ENCODE results near the gene TOP3B.

TOP3B gene

DNA sequence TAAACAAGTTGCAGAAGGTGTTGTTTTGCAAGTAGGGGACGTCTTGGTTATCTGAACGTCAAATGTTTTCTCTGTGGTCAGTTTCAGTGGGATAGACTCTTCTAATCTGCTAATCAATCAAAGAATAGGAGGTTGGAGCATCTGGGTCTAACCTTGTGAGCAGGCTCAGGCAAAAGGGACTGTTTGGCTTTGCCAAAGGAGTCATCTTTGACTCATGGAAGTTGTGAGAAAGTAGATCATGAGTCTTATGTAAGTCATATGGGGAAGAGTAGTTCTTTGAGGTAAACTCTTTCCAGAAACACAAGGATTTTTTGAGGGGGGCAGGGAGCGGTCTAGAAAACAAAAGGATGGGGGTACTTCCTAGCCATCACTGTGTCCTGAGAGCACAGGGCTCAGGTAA is 27.1 kb upstream of the TOP3B start:
- DNase-seq = no peak

DNA sequence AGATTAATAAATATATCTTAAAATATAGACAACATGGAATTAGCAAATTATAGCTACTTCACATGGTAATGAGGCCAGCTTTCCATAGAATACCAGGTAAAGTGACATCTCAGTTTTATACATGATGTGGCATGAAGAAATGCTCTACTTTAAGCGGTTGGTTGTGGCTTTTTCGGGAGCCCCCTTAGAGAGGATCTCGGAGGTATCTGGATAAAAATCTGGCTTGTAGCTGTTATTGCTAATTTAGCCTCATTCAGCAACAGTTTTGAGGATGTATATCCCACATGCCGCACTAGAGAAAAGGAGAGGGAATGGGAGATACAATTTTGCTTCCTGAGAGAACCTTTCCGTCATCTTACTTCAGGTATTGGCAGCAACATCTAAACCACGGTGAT is 24.0 kb upstream of the TOP3B start:
- no peak for DNase-seq

DNA sequence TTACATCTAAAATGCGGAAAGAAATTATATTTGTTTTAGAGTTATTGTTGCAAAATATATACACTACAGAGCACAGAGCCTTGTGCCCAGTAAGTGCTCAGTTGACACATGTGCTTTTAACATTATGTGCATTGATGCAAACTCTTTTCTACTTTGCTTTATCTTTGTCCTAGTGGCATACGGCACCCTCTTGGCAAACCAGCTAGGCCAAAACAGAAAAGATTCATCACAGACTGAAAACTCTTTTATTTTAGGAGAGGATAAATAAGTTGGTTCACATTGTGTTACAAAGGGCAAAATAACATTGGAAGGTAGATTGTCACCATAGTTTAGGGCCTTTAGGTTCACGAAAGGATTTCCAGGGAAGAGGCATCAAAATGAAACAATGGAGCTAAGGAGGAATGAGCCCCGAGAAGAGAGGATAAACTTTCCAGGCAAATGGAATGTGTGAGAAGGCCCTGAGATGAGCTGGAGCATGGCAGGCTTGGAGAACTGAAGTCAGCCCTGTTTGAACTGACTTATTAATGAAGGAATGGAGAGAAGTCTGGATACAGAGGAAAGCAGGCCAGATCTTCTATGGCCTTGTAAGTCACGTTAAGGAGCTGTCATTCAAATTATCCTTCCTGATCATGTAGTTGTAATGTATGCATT is 23.5 kb upstream of the TOP3B start:
- DNase-seq = no peak

DNA sequence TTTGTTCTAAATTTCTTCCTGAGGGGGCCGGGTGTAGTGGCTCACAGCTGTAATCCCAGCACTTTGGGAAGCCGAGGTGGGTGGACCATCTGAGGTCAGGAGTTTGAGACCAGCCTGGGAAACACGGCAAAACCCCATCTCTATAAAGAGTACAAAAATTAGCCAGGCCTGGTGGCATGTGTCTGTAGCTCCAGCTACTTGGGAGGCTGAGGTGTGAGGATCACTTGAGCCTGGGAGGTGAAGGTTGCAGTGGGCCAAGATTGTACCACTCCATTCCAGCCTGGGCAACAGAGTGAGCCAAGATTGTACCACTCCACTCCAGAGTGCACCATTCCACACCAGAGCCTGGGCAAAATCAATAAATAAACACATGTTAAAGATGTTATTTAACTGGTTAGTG is 20.6 kb upstream of the TOP3B start:
- no peak for DNase-seq

DNA sequence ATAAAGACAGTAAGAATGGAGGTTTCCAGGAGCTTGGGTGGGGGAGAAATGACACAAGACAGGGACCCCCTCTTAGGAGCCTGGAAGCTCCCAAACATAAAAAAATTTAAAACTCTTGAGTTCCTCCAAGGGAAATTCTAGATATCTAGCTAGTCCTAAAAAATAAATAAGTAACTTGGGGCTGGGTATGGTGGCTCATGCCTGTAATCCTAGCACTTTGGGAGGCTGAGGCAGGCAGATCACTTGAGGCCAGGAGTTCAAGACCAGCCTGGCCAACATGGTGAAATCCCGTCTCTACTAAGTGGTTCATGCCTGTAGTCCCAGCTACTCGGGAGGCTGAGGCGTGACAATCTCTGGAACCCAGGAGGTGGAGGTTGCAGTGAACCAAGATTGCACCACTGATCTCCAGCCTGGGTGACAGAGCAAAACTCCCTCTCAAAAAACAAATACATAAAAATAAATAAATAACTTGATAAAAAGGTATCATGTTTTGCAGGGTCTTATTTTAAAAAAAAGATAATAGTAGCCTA is 20.0 kb upstream of the TOP3B start:
- DNase-seq = no peak

DNA sequence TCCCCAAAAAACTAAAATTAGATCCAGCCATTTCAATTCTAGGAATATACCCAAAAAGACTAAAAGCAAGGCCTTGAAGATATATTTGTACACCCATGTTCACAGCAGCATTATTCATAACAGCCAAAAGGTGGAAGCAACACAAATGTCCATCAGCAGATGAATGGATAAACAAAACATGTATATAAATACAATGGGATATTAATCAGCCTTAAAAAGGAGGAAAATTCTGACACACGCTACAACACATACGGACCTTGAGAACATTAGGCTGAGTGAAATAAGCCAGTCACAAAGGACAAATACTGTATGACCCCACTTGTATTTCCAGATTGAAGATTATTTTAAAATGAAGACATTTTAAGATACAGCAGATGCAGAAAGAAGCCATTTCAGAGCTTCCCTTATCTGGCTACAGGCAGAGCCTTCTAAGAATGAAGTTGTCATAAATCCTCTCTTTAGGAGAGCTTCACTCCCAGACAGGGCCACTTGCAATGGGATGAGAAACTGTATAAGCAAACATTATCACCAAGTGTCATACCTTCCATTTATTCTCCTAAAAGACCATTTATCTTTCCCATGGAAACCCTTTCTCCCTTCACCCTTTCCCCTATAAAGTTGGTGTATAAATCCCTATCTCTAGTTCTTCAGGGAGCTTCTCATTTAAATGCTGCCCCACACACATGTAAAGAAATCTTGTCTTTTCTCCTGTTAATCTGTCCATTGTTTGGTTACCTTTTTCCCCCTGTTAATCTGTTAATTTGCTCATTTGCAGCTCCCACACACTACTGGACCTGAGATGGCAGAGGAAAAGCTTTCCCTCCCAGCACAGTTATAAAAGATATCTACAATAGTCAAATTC is 19.3 kb upstream of the TOP3B start:
- no peak for DNase-seq

DNA sequence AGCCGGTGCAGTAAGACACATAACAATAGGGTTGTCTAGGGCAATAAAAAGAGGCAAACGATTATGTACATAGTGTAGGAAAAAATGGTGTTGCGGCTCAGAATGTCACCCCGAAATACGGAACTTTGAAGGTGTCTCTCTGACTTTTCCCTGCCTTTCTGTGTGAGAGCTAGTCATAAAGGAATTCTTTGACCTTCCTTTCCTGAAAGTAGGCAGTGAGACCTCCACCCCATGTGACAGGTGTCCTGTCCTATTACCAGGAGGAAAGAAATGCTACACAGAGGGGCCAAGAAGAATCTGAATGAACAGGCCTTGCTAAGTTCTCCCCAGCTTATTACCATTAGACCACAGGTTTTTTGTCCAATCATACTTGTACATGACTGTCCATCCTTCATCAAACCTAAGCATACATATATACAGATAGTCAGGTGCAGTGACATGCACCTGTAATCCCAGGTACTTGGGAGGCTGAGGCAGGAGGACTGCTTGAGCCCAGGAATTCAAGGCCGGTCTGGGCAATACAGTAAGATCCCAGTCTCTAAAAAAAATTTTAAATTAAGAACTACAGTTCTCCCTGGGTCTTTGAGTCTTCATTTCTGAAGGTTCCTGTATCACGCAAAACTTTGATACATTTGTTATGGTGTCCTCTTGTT is 16.1 kb upstream of the TOP3B start:
- DNase-seq = no peak

DNA sequence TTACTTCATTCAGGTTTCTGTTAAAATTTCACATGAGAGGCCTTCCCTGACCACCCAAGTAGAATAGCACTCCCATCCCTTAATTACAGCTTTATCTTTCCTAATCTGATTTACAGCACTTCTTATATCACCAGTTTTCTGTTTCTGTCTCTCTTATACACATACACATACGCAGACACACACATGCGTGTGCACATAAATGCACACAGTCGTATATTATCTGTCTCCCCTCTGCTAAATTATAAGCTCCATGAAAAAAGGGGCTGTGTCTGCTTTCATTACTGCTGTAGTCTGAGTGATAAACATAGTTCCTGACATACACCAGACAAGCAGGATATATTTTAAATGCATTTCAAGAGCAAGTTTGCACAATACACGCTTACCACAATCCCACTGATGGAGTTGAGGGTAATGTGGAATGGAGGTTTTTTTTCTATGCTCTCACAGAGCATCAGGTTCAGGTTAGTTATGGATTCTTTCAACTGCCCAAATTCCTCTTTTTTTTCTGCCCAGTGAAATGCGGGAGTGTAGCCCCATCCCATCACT is 13.7 kb upstream of the TOP3B start:
- no peak for DNase-seq

DNA sequence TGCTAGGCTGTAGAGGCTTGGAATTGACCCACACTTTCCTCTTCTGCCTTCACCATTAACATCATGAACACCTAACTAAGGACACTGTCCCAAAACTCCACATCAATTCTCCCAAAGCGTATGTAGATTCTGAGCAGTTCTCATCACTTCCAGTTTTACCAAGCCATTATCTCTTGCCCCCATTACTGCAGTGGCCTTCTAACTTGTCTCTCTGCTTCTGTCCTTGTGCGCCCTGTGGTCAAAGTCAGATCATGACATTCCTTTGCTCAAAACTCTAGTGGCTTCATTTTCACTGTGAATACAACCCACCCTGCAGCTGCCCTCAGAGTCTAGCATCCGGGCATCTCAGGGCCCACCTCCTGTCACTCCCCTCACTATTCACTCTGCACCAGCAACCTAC is 13.1 kb upstream of the TOP3B start:
- DNase-seq = no peak

DNA sequence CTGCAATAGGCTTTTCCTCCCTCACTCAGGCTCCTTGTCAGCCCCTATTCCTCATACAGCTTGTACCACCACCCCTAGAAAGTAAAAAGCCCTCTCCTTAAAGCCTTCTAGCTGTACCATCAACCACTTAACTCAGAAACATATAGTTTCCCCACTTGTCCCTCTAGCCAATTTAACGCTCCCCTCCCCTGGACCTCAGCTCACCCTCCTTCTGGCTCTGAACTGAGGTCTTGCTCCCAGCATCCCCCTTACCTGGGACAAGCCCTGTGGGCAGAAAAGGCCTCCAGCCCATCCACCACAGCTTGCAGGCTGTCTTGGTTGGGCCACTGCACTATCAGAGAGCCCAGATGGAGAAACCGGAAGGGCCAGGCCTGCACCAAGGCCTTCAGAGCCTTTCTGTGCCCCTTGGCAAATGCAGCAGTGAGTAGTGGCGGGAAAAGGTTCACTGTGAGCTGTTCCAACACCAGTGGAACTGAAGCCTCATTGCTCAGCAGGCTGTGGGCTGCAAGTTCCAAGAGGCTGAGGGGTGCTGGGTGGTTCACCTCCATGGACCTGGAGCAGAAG is 12.4 kb upstream of the TOP3B start:
- DNase-seq = no peak

DNA sequence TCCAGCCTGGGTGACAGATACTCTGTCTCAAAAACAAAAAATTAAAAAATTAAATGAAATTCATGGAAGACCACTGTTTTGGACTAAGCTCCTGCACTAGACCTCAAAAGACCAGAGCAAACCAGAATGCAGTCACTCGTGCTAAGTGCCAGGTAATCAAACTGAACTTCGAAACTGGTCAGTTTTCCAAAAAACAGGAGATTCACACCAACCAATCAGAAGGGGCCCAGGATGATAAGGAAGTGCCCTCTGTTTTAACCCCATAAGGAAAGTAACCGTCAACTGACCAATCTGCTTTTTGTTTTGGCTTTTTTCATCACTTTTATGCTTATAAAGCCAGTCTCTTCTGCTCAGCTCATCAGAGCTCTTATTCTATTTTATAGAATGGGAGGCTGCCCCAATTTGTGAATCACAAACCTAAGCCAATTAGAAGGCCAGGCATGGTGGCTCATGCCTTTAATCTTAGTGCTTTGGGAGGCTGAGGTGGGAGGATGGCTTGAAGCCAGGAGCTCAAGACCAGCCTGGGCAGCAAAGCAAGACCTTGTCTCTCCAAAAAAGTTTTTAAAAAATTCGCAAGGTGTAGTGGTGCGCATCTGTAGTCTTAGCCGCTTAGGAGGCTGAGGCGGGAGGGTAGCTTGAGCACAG is 10.1 kb upstream of the TOP3B start:
- no peak for DNase-seq

DNA sequence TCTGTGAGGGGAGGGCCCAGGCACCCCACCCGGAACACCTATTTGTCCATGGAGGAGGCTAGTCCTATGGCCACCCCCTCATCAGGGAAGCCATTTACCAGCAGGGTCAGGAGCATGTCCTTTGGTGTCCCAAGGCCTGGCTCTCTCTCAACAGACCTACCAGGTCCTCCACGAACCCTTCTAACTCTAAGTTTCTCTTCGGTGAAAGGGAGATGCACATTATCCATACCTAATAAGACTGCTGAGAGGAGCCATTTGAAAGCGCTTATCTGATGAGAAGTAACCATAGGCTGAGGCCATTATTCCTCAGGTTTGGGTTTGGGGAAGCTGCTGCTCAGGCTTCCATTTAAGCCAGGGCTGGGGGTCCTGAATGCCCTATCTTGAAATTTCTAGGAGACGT is 9.2 kb upstream of the TOP3B start:
- DNase-seq = no peak

DNA sequence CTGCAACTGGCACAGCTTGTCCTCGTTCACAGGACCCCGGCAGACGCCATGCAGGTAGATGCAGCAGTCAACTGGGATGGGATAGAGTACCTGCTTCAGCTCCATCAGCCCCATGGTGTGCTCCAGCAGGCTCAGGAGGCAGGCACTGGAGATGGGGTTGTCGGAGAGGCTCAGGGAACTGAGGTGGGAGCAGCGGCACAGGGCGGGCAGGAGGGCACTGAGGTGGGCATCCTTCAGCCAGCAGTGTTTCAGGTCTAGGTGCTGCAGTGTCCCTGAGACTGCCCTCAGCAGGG is 8.7 kb upstream of the TOP3B start:
- no peak for DNase-seq

DNA sequence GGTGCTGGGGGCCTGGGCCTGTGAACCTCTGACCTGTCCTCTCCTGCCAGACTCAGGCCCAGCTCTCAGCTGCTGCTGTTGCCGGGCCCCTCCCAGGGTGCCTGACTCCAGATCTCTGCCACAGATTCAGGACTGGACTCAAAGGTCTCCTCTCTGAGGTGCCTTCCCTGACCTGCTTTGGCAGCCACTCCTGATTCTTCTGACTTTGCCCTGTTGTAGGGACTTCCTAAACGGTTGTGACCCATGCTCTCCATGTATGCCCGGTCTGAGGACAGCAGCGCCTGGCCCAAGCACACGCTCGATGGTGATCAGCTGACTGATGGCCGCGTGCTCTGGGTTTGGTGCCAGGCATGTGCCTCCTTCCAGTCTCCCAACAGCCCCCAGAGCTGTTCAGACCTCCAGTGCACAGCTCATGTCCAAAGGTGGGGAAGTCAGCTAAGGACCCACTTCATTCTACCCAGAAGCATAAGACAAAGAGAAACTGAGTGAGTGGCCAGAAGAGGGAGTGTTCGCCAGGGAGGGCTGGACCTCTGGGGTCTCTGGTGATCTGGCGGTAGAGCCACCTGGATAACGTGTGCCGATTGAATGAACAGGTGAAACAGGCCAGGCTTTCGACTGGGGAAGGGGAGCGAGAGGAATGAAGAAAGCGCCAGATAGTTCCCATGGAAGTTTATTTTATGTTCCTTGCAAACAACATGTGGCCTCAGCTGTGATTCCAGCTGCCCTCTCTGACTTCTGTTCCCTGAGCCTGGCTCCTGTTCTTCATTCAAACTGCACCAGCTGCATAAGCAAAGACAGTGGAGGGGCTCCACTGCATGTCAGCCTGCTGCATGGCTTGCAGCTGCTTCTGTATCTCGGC is 8.1 kb upstream of the TOP3B start:
- DNase-seq = no peak

DNA sequence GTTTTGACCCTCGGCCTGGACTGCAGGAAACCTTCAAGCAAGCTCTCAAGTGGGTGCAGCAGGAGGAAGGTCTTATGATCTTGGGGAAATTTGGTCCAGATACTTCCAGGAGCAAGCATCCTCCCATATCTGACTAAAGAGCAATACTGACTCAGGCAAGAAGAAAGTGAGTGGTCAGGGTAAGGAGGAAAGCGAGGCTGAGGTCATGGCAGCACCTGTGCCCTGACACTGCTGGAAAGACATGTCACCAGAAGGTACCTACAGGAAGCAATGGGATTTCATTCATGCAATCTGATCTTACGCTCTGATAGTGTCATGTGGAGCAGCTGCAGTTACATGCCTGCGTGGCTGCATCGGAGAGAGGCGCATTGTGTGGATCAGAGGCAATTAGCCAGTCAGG is 6.5 kb upstream of the TOP3B start:
- no peak for DNase-seq

DNA sequence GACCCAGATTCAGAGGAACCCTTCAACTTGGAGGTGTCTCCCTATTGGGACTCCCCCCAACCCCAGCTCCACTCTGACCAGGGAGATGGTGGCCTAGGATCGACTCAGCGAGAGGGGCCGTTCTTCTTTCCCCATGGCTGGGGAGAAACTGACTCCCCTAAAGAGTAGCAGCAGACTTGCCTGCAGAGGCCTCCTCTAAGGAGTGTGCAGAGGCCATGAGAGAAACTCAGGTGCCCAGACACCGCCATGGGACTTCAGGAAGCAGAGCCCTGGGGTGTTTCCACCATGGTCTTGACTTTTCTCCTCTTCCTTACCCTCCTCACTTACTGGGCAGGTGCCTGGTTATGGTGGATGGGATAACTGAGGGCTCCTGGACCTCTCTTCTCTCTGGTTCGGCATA is 2.6 kb upstream of the TOP3B start:
- no peak for DNase-seq

DNA sequence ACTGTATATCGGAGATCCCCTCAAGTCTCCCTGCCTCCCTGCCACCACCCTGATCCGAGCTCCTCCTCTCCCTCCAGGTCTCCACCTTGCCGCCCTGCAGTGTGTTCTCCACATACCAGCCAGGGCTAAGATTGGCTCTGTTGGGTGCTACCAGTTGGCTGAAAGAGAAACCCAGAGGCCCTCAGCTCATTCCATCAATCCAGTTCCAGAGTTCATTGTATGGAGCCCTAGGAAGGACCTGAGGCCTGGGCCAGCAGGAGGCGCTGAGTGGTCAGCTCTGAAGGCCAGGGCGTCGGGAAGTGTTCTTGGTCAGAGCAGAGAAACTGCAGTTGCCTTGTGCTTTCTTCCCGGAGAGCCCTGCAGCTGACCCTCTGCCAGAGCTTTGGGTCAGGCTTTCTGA is 2.2 kb upstream of the TOP3B start:
- no peak for DNase-seq

DNA sequence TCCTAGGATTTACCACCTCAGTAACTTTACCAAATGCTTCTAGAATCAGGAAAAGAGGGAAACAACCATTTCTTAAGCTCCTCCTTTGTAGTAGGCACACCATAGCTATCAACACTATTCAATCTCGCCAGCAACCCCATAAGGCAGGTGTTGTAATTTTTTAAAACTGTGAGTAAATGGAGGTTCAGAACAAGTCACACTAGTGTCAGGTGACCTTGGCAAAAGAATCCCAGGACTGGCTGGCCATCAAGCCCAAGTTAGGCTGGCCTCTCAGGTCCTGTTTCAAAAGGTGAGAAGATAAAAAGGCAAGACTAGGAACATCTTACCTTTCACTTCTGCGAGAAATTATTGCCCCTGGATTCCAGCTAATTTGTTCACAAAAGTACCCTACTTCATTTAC is 713 bp downstream of the TOP3B start:
- DNase-seq = no peak

DNA sequence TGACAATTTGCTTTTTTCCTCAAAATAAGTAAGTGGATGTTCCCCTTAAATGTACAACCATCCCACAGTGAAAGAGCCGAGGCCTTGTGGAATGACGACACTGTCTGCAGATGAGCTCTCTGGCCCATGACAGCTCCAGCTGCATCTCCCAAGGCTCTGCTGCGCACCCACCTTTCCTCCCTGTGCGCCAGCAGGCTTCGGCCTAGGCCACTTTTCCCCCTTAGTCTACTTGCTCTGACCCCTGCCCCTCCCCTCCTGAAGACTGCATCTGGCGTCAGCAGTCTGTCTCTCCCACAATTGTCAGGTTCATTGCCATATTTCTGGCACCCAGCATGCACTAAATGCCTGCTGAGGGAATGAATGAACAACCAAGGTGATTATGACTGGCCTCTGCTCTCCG is 2.0 kb downstream of the TOP3B start:
- no peak for DNase-seq

DNA sequence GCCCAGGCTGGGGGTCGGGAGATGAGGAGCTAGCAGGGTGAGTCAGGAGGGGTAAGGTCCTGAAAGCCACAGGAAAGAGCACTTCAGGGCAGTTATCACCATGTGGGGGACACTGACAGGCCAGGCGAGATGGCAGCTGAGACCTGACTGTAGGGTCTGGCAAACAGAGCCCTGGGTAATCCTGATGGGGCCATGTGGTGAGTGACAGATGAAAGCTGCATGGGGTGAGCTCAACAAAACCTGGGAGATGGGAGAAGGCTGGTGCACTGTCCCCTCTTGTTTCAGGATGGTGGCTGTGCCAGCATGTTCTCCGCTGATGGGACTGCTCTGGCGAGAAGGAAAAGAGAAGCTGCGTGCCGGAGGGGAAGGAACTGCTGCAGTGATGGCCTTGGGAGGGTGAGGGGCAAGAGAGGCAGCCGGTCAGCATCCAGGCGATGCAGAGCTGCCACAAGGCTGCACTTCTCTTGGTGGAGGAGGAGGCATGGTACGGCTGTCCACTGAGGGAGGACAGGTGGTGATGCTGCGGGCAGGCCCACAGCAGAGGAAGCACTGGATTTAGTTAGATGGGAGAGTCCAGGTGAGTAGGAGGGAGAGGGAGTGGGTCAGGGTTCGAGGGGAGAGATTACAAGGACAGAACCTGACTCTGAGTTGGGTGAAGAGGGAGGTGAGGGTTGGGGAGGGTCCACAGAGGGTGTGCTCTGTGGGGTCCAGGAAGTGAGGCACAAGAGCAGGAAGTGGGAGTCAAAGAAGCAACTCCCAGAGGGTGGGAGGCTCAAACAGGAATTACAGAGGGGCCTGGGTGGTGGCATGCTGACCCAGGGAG is 3.8 kb downstream of the TOP3B start:
- DNase-seq = no peak

DNA sequence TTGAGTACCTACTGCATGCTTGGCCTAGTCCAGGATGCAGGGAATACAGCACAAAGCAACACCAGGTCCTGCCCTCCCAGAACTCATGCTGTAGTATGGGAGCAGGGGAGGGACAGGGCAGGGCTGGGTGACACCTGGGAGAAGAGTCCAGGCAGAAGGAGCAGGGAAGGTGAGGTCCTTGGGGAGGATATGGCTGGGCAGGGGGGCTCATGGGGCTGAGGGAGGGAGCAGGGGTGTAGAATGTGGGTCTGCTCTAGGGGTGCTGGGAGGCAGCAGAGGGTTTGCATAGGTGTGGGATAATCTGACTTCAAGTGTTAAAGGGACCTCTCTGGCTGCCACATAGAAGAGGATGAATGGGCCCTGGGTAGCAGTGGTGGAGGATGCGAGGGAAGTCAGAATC is 4.8 kb downstream of the TOP3B start:
- no peak for DNase-seq

Measured in activated CD4-positive, alpha-beta T cell treated with anti-CD3 and anti-CD28 coated beads, Interleukin-2, amount 50 U/mL, for 4 hours (primary cell).